MV-4-11 (cell line): Measurements from ENCODE around the gene CFAP410.
"Not testable (repeated sequence)": the region's sequence is repeated elsewhere in the genome, so short reads cannot be mapped to it uniquely, and the experiment has no call there.

Source experiments
- DNase-seq: peaks from one replicate; lab custom pipeline; 2025; lab: John Stamatoyannopoulos, UW

CFAP410 gene

DNA sequence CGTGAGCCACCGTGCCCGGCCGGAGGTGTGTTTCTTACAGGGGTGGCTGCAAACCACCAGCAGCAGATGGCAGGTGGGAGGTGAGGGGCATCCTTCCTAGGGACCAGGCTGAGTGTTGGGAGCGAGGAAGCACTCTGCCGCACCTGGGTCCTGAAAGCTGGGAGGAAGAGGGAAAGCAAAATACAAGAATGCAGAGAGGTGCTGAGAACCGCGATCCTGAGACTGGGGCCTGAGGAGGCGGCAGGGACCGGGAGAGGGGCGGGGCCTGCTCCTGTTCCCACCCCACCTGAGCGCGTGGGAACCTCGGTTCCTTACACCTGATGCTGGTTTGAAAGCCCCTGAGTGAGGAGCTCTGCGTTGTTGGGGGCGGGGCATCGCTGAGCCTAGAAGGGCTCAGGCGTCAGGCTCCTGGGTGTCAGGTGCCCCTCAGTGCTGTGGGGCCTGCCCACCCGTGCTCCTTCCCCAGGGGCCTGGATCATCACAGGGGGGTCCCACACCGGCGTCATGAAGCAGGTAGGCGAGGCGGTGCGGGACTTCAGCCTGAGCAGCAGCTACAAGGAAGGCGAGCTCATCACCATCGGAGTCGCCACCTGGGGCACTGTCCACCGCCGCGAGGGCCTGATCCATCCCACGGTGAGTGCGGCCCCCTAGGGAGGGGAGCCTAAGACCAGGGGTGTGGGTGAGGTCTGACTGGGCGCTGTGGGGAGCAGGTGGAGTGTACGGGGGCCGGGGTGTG is 29.7 kb upstream of the CFAP410 start:
- no peak for DNase-seq

DNA sequence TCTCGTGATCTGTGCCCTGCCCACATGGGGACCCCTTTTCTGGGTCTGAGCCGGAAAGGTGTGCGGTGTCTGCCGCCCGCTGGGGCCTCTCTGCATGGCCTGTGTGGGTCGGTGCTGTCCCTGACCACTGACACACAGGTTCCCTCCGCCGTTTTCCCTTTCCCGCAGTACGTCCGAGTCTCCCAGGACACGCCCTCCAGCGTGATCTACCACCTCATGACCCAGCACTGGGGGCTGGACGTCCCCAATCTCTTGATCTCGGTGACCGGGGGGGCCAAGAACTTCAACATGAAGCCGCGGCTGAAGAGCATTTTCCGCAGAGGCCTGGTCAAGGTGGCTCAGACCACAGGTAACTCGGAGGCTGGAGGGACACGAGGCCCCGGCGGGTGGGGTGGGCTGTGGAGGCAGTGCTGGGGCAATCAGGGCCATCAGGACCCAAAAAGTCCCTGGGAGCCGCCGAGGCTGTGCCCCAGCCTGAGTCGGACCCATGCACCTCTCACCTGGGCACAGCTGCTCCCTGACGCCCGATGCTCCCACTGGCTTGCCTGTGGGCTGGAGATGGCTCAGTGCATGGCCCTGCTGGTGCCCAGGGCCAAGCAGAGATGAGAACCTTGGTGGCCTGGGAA is 27.5 kb upstream of the CFAP410 start:
- no peak for DNase-seq

DNA sequence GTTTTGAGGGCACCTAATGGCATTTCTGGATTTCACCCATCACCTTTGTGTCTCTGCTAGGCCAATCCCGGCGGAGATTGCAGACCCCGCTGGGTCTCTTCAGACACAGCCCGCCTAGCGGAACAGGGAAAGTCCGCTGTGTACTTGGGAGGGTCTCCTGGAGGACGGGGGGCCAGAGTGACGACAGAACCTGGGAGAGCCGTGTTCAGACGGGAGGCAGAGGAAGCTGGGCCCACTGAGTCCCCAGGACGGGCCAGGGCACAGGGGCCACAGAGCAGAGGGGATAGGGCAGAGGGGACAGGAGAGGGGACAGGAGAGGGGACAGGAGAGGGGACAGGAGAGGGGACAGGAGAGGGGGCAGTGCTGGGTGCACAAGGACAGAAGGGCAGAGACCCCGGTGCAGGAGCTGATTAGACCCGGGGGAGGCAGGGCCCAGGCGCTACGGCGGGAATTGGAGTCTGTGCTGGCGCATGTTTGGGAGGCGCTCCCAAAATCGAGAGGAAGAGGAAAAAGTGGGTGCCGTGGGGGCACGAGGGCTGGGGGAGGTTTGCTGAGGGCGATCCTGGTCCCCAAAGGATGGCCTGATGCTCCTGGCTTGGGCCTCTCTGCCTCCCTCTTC is 26.9 kb upstream of the CFAP410 start:
- no peak for DNase-seq

DNA sequence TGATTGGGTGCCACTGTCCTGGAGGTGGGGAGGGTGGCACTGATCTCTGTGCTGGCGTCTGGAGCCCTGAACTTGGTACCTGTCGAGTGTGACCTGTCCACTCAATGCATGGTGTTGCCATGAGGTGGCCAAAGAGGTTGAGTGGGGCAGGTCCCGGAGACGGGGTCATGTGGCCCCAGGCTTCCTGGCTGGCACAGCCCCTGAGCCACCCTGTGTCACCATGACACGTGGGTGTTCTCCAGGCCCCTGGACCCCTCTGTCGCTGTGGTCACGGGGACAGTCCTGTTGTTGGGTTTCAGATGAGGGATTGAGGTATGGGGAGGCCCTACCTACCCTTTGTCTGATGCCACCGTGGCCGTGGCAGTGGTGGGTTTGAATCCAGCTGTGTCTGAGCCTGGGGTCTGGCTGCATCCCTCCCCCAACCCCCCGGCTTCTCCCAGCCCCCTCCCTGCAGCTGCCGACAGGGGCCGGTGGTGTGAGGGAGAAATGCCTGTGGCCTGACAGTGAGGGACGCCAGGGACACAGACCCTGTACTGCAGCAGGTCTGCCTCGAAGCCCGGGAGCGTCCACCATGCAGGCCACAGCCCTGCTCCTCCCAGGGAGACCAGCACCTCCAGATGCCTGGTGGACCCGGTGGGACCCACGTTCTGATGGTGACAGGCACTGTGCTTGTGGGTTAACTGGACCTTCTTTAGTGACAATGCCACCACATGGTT is 26.2 kb upstream of the CFAP410 start:
- DNase-seq, result no peak

DNA sequence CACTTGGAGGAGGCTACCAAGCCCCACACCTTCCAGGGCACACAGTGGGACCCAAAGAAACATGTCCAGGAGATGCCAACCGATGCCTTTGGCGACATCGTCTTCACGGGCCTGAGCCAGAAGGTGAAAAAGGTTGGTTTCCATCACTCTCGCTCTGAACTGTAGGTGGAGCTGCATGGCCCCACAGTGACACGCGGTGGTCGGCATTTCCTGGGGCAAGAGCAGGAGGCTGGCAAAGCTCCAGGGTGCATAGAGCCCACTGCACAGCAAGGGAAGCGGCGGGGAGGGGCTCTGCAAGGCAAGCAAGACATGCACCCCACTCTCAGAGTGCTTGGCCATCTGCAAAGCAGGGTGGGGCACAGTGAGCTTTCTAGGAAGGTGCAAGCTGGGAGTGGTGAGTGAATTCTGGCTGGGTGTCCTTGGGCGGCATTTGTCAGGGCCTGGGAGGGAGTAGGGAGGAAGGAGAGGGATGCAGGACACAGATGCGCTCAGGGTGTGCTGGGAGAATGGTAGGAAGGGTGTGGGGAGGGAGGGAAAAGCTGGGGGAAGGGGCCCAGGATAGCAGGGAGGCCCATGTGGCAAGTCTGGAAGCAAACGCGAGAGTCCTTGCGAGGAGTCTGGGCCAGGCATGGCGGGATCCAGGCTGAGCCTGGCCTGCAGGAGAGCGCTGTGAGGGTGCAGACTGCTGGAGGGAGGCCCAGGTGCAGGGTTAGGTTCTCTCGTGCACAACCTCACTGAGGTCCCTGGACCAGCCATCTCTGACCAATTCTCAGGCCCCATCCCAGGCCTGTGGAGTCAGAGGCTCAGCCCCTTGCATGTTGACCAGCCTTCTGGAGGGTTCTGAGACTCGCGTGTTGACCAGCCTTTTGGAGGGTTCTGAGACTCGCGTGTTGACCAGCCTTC is 25.2 kb upstream of the CFAP410 start:
- no peak for DNase-seq

DNA sequence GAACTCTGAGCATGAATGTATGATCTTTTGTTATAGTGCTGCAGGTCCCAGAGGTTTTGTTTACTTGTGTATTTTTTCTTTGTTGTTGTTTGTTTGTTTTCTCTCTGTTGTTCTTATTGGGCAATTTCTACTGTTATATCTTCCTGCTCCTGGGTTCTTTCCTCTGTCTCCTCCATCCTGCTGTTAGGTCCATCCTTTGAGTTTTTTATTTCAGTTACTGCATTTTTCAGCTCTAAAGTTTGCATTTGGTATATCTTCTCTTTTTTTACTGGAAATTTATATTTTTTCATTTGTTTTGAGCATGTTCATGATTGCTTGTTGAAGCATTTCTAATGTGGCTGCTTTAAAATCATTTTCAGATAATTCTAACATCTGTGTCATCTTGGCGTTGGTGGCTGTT is 24.1 kb upstream of the CFAP410 start:
- DNase-seq, result no peak

DNA sequence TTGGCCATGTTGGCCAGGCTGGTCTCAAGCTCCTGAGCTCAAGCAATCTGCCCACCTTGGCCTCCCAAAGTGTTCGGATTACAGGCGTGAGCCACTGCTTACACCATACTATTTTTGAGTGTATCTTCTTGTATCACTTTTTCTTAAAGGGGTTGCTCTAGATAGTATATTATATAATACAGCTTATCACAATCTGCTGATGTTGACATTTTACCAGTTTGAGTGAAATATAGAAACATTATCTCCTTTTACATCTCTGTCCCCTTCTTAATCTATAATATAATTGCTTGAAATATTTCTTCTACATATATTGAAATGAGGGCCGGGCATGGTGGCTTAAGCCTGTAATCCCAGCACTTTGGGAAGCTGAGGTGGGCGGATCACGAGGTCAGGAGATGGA is 22.7 kb upstream of the CFAP410 start:
- not testable (repeated sequence) for DNase-seq

DNA sequence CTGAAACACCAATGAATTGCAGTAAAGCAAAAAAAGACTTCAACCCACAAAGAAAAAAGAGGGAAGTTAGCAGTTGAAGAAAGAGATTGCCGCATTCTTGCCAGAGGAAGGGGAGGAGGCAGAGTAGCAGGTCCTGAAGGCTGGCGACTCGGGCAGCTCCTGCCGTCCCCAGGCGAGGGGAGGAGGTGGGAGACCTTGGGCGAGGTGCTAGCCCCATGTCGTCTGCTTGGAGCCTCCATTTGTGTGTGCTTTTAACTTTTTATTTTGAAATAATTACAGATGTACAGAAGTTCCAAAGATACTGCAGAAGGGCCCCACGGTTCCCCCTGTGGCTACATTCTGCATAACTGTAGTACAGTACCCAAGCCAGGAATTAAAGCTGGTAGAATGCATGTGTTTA is 21.0 kb upstream of the CFAP410 start:
- peak; percentile 83 for DNase-seq

DNA sequence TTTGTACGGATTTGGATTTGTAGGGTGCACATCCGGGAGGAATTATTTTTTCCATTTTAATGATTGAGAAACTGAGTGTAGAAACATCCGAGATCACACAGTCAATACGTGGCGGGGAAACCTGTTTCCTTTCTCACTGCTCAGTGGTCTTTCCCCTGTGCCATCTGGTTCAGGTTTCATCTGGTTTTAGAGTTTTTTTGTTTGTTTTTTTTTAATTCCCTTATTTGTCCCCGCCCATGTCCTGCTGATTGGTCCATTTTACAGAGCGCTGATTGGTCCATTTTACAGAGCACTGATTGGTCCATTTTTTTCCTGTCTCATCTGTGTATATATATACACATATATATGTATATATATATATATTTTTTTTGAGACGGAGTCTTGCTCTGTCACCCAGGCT is 20.2 kb upstream of the CFAP410 start:
- peak; percentile 46 for DNase-seq

DNA sequence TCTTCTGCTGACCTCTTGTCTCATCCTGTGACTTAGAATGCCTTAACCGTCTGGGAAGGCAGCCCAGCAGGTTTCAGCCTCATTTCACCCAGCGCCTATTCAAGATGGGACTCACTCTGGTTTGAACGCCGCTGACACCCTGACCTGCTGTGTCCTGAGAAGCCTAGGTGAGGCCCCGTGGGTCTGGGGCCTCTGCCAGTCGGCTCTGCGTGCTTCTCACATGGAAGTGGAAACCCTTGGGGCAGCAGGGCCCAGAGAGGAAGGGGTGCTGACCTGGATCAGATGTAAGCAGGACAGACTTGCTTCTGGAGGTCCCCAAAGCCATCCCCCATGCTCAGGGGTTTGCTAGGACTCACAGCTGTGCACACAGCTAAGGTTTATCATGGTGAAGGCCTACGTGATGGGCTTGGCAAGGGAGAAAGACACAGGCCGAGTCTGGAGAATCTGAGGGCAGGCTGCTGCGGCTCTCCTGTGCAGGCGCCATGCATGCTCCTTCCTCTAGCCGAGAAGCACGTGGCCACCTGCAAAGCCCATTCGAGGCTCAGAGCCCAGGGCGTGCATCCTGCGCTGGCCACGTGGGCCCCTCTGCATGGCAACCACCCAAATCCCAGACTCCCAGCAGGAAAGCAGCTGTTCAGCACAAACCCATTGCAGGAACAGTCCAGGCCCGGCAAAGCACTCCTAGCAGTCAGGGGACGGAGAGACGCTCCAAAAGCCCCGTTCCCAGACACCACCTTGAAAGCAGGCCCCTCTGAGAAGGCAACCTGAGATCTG is 18.1 kb upstream of the CFAP410 start:
- DNase-seq, result no peak

DNA sequence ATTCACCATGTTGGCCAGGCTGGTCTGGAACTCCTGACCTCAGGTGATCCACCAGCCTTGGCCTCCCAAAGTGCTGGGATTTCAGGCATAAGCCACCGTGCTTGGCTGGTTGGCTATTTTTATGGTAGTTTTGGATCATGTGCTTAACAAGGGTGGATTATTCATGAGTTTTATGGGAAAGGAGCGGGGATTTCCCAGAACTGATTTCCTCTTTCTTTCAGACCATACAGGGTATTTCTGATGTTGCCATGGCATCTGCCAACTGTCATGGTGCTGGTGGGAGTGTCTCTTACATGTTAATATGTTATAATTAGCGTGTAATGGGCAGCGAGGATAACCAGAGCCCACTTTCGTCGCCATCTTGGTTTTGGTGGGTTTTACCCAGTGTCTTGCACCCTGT is 17.4 kb upstream of the CFAP410 start:
- peak; percentile 68 for DNase-seq

DNA sequence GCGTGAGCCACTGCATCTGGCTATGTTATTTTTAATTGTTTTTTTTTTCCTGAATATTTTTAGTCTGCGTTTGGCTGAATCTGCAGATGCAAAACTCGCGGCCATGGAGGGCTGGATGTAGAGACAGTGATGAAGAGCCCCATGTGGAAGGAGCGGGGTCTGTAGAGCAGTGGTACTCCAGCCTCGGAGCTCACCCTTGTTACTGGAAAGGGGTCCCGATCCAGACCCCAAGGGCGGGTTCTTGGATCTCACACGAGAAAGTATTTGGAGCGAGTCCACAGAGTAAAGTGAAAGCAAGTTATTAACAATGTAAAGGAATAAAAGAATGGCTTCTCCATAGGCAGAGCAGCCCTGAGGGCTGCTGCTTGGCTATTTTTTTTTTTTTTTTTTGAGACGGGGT is 17.0 kb upstream of the CFAP410 start:
- DNase-seq, result no peak

DNA sequence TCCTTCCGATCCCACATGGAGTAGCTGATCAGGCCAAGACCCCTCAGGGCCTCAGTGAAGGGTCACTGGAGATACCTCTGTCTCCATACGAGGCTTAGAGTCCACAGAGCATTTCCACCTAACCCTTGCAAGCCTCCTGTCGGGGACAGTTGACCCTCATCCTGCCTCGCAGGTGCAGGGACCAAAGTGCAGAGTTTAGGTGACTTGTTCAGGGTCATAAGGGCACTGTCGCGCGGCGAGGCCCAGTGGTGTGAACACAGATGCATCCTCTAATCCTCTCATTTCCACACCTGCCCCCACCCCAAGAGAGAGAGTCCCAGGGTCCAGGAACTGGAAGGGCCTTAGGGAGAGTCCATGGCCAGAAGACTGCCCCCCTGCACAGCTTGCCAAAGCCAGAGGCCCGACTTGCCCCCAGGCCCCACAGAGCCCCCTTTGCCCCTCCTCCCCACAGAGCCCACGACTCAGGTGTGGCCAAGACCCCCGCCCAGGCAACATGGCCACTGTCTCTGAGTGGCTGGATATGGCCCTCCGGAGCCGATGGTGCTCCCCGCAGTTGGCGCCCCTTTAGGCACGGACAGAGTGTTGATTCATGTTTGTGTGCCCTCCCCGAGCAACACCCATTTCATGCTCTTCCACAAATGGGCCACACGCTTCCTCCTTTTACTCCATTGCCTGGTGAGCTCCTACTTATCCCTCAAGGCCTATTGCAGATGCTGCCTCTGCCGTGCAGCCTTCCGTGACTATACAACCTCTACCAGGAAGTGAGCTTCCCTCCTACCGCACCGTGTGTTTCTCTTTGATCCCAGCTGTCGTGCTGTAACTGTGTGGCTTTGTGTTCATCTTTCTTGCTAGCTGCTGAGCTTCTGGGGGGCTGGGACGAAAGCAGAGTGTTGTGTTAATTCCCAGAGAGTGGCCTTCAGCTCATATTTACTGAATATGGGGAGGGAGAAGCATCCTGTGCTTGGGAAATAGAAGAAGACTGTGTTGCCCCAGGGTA is 15.9 kb upstream of the CFAP410 start:
- DNase-seq, result peak; percentile 85

DNA sequence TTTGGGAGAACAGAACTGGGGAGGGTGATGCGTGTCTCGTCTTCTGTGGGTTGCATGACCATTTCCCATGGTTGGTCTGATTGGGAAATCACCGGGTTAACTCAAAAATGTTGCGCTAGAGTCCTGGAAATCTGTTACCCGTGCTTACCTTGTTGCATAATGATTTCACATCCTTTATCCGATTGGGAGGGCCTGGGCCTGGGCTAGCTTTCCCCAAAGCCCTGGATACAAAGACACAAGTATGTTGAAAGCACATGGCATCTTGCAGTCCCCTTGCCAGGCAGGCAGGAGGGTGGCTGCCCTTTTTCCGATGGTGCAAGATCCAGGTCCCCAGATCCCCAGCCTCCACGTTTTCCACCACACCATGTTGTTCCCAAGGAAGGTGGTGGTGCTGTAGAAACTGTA is 14.8 kb upstream of the CFAP410 start:
- DNase-seq, result peak; percentile 98

DNA sequence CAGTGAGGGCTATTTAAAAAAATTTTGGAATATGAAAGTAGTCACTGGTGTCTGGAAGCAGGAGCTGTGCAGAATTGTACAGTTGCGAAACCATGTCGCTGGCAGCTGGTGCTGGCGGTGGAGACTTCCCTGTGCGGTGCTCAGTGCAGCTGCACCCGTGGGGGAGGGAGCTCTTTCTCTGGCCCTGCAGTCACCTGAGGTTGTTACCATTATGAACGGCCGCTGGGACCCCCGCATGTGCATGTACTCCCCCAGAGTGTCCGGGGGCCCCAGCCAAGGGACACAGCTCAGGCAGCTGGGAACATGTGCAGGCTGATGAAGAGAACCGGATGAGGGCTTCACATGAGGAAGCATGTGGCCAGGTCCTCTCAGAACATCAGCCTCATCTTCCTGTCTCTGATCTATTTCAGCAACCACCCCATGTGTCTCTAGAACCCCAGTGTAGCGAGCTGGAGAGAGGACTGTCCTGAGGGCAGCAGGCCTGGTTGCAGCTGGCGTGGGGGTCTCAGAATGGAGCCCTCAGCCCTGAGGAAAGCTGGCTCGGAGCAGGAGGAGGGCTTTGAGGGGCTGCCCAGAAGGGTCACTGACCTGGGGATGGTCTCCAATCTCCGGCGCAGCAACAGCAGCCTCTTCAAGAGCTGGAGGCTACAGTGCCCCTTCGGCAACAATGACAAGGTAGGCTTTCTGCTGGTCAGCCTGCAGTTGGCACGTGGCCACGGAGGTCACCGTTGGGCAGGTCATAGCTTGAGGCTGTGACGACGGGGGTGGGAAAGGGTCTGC is 14.2 kb upstream of the CFAP410 start, which contains the start of gene TRPM2:
Gene TRPM2 (plus strand): TSS at position 431 of the 780 bp plus-strand sequence. CDS start 80 bp downstream, at position 511.
- DNase-seq, result peak; percentile 99

DNA sequence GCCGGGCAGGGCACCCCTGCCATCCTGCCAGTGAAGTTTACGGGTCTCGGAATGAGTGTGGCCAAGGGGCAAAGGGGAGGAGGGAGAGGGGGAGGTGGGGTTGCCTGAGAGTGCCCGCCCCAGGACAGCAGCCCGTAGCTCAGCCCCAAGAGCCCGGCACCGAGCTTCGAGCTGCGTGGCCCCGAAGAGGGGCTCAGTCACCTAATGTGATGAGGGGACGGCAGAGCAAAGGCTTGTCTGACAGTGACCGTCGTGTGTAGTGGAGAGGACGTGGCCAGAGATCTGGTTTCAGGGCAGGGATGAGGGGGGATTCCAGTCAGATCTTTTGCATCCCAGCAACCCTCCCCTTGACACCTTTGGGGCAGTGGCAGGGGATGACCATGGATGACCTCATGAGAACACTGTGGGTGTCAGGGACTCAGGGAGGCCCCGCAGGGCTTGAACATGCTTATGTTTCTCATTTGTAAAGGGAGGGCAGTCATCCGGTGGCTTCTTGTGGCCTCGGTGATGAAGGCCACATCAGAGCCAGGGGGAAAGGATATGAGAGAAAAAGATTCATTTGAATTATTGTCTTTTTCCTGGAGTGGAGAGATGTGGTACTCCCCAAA is 13.2 kb upstream of the CFAP410 start:
- DNase-seq, result peak; percentile 53

DNA sequence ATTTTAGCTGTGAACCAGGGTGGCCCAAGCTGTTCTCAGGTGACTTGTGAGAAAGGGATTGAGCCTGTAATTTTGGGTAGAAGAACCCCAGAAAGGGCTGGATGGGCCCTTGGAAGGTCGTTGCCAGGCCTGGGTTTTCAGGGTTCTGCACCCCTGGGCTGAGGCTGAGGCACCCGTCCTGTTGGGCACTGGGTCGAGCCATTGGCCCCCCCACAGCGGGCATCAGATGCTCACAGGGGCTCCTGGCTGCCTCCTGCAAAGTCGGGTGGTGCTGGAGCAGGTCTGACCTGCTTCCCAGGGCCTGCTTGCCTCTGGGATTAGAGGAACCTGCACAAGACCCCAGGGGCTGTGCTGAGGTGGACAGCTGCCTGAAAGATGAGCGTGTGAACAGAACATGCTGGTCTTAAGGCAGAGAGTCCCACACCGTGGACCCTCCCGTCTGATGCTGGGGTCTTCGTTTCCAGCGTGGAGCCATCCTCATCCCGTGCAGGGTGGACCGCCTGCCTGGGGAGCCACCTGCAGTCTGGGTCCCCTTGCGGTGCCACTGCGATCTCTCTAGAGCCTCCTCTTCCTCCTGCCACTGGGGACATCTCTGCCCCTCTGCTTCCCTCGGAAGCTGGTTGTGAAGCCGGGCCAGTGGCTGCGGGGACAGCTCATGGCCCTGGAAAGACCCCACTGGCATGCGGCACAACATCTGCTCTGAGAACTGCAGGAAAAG is 12.5 kb upstream of the CFAP410 start:
- no peak for DNase-seq
